Chondrocyte (in vitro differentiated cells): ENCODE data around the gene TTC22. TPM values are rescaled to one million over a fixed set of nuclear protein-coding genes. Genes with fewer than 3 reads are reported as not detected.

Experiments used
- DNase-seq: peaks from one replicate; pipeline ENCODE4 v3.0.0; 2021; ENCODE audit warnings: mixed read lengths, low spot score
- H3K27ac Mint-ChIP-seq: one replicate; pipeline ENCODE4 v1.8.0; 2021; ENCODE audit warnings: mild to moderate bottlenecking, moderate library complexity, mixed read lengths; ENCODE audit not compliant: unreplicated experiment
- H3K27me3 Mint-ChIP-seq: 2 replicates; pipeline ENCODE4 v1.8.0; 2021; ENCODE audit warnings: low read depth, mixed read lengths
- H3K36me3 Mint-ChIP-seq: 2 replicates; pipeline ENCODE4 v1.8.0; 2021; ENCODE audit warnings: low read depth, mixed read lengths
- H3K4me1 Mint-ChIP-seq: 2 replicates; pipeline ENCODE4 v1.8.0; 2021; ENCODE audit warnings: low read depth, mild to moderate bottlenecking, mixed read lengths
- H3K4me3 Mint-ChIP-seq: one replicate; pipeline ENCODE4 v1.8.0; 2021; ENCODE audit warnings: mild to moderate bottlenecking, moderate library complexity, mixed read lengths; ENCODE audit not compliant: unreplicated experiment
- H3K9me3 Mint-ChIP-seq: 2 replicates; pipeline ENCODE4 v1.8.0; 2021; ENCODE audit warnings: low read depth, mixed read lengths
- CTCF ChIP-seq: fragments of 200-600 bp; sonication (generic); IDR thresholded peaks from 2 replicates; pipeline ENCODE4 v1.5.0; 2021; ENCODE audit warnings: antibody characterized with exemption, mild to moderate bottlenecking, moderate library complexity
- long read RNA-seq: library from polyadenylated mRNA; stranded (forward); transcript quantifications from one replicate; pipeline ENCODE4 v2.0.0, GENCODE V29; 2021
- total RNA-seq: library from RNA; stranded (reverse); gene quantifications from 3 replicates; pipeline ENCODE4 v1.2.1, GENCODE V29; 2021

TTC22 gene
- not detected in 3 replicates for total RNA-seq
- long read RNA-seq = 0 reads

- peak; percentile 79 for DNase-seq
- TF ChIP-seq CTCF = peak; percentile 42
- H3K4me3 Mint-ChIP-seq = no peak within 1 kb of the TSS
- peaks cover 17% of the 10 kb centered on the region for H3K27me3 Mint-ChIP-seq
- no peaks in the 10 kb centered on the region for H3K36me3 Mint-ChIP-seq
- no peaks in the 10 kb centered on the region for H3K9me3 Mint-ChIP-seq
- no peak within 1 kb of the TSS for H3K27ac Mint-ChIP-seq
- H3K4me1 Mint-ChIP-seq = no peaks in the 10 kb centered on the region
Measured at GRCh38 chr1:54800899-54801759, at the start of gene TTC22. Gene TTC22 (minus strand): TSS chr1:54801323. CDS start chr1:54801163, 160 bp downstream.

GRCh38 chr1:54850737-54851136 is 49.6 kb upstream of the TTC22 start:
- no peaks in the 10 kb centered on the region for H3K9me3 Mint-ChIP-seq
- no peaks in the 10 kb centered on the region for H3K27me3 Mint-ChIP-seq
- H3K4me1 Mint-ChIP-seq = peaks cover 7% of the 10 kb centered on the region
- TF ChIP-seq CTCF = no peak
- no peak overlapping the region for H3K4me3 Mint-ChIP-seq
- H3K27ac Mint-ChIP-seq = no peak overlapping the region
- peaks cover 45% of the 10 kb centered on the region for H3K36me3 Mint-ChIP-seq
- no peak for DNase-seq

GRCh38 chr1:54850069-54850730 is 49.1 kb upstream of the TTC22 start:
- Mint-ChIP-seq H3K4me3 (no peak overlapping the region), H3K9me3 (no peaks in the 10 kb centered on the region), H3K27me3 (no peaks in the 10 kb centered on the region), H3K27ac (no peak overlapping the region), H3K4me1 (peaks cover 7% of the 10 kb centered on the region), H3K36me3 (peaks cover 45% of the 10 kb centered on the region)
- DNase-seq = peak; percentile 48
- no peak for TF ChIP-seq CTCF

- Mint-ChIP-seq H3K36me3 (peaks cover 41% of the 10 kb centered on the region), H3K4me3 (no peak overlapping the region), H3K27ac (no peak overlapping the region), H3K4me1 (peaks cover 2% of the 10 kb centered on the region), H3K27me3 (no peaks in the 10 kb centered on the region), H3K9me3 (no peaks in the 10 kb centered on the region)
- TF ChIP-seq CTCF = no peak
- peak; percentile 44 for DNase-seq
Measured at GRCh38 chr1:54849219-54850068, 48.3 kb upstream of the TTC22 start.
